GM19467 (cell line): ENCODE results near the gene FKTN.

Experiments
- ATAC-seq: cut with Tn5 transposase; IDR thresholded peaks from one replicate; pipeline ENCODE4 v1.9.1; 2021; ENCODE audit warnings: mild to moderate bottlenecking, moderate library complexity; ENCODE audit not compliant: unreplicated experiment

FKTN gene

DNA sequence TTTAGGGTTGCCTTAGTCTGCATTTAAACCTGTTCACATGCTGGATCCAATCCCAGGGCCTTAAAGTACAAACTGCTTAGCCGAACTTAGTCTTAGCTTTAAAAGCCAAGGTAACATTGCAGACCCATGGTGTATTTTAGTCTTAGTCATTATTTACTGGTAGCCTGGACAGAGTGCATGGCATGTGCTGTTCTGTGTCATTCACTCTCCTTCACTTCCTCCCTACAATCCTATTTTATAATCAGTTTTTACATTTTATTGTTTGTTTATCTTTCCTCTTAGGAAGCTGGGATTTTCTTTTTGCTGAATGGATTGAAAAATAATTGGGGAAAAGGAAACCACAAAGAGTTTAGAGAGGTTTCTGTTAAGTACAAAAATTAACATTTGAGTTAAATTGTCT, 74.9 kb downstream of the FKTN start:
- ATAC-seq: no peak

DNA sequence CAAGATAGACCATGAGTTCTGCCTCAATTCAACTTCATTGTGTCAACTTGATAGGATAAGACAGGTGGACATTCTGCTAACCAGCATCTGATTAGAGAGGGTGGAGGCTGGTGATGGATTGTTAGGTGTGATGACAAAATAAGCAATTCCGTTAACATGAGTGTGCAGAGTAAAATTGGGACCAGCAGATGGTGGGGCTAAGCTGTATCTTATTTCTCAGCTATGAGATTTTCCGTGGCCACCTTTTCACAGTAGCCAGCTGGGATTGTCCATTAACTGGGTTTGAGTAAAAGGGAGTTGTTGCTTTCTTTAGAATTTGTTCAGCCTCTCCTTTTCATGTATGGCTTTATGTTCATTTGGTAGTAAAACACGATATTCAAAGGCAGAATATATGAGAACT, 75.5 kb downstream of the FKTN start:
- no peak for ATAC-seq

DNA sequence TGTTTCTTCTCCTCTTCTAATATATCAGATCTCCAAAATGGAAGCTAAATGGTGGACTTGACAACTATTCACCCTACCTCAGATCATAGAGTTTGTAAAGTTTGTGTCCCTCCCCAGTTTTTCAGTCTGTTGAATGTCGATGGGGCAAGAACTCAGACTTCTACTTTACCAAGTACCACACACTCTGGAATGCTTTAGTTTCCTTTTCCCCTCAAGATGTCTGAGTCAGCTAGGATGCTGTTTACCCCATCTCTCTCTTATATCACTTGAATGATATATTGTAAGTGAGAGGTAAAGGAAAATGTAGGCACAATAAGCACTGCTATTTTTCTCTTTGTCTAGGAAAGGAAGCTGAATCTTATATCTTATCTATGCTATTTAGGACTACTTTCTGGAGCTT, 78.4 kb downstream of the FKTN start:
- ATAC-seq: no peak

DNA sequence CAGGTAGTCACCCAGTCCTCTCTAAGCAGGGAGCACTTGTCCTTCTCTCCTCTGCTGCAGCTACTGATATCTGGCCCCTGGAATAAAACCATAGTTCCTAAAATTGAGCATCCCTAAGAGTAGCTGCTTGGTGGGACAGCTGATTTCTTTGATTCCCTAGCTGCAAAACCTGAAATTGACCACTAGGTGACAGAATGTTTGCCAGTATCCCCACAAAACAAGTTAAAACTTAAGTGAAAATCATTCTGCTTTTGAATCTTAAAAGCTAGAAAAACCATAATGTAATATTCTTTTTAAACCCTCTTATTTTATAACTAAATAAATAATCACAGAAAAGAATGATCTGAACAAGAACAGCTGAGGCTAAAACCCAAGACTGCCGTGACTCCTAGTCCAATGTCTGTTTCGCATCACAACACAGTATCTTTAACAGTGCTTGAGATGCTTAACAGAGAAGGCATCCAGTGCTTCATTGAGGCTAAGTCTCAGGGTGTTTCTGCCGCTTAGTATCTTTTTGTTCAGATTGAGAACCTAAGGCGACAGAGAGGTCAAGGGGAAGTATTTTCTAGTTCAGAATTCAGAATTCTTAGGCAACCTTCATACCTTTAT, 80.0 kb downstream of the FKTN start:
- ATAC-seq: no peak

DNA sequence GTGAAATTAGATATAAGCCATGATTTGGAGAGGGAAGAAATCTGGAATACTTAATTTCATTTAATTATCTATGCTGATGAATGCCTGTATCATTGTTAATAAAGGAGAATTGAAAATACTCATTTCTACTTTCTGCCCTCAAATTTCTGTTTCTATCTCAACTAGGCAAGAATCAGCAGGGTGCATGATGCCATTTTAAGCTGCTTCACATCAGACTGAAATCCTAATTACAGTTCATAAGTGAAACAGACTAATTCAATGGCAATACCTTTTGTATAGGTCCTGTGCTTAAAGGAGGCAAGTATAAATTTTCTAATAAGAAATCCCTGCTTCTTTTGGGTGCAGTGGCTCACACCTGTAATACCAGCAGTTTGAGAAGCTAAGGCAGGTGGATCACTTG, 82.0 kb downstream of the FKTN start:
- ATAC-seq: no peak

DNA sequence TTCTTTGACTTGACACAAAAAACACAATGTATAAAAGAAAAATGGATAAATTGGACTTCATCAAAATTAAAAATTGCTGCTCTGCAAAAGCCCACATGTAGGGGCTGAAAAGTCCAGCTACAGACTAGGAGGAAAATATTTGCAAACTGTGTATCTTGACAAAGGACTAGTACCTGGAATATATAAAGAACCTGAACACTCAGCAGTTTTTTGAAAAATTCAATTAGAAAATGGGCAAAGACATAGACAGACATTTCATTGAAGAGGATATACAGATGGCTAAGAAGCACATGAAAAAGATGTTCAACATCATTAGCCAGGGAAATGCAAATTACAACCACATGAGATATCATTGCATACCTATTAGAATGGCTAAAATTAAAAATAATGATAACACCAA, 85.9 kb downstream of the FKTN start:
- no peak for ATAC-seq

DNA sequence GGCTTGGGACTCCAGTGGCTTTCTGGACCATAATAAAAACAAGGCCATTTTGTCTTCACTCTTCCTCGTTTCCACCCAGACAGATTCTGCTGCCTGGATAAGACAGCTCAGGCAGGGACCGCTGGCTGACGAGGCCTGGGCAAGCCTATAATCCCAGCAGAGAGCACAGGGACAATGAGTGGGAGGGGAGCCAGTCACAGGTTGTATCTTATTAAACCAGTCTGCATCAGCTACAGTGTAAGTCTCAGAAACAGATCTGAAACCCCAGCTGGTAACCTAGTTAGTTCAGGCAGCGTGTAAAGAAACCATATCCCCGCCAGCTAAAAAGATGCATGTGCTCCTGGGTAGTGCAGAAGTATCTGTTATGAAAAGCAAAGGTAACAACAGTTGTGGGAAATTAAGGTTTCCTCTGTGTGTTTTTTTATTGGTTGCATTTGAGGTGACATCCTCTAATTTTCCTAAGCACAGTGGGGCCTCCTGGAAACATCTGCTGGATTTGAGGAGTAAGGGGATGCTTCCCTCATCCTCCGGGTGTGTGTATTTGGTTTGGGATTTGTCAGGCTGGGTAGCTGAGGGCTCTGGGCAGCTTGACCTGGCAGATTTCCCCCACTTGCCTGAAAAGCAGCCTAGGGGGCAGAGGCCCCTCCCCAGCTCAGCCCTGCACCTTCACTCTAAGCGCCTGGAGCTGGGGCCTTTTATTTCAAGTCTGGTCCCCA, 89.1 kb downstream of the FKTN start:
- ATAC-seq: no peak

DNA sequence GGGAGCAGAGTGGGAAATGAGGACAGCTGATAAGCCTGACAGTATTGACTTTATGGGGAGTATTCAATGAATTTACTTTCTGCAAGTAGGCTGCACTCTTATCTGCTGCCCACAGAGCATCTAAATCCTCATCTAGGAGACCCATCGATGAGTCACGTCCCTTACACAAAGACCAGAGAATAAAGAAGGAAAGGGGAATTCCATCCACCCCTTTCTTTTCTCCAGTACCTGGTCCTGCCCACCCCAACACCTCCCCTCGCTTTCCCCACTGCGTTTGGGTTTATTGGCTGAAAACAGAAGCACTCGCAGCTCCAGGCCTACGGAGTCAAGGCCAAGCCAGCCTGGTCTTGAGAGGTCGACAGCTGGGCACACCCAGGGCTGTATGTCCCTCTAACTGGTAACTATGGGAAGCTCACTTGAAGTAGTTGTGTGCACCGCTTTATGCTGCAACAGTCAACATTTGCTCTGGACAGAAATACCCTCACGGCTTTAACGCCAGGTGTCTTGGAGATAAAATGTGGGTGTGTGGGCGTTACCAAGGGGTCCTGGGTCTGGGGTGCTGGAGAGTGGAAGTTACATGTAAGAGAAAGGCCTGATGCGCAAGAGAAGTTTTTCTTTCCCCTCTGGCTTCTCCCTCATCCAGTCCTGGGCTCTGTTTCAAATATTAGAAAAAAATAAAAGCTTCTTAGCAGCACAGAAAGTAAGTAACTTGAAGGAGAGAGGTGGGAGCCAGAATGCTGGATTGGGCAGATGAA, 89.8 kb downstream of the FKTN start:
- ATAC-seq: no peak

DNA sequence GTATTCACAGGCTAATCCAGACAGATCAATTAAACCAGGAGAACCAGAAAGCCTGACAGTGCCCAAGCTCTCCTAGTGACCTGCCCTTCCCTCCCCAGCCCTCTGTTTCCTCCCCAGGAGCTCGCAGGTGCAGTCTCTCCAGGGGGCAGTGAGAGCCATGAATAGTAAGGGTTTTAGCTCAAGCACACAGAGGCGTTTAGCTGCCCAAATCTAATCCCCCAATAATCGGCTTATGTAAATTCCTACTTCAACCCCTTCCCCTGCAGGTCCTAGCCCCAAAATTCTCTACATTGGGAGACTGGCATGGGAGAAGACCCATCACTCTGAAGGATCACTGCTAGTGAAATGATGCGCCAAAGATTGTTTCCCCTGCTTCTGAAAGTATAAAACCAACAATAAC, 93.9 kb downstream of the FKTN start:
- no peak for ATAC-seq

DNA sequence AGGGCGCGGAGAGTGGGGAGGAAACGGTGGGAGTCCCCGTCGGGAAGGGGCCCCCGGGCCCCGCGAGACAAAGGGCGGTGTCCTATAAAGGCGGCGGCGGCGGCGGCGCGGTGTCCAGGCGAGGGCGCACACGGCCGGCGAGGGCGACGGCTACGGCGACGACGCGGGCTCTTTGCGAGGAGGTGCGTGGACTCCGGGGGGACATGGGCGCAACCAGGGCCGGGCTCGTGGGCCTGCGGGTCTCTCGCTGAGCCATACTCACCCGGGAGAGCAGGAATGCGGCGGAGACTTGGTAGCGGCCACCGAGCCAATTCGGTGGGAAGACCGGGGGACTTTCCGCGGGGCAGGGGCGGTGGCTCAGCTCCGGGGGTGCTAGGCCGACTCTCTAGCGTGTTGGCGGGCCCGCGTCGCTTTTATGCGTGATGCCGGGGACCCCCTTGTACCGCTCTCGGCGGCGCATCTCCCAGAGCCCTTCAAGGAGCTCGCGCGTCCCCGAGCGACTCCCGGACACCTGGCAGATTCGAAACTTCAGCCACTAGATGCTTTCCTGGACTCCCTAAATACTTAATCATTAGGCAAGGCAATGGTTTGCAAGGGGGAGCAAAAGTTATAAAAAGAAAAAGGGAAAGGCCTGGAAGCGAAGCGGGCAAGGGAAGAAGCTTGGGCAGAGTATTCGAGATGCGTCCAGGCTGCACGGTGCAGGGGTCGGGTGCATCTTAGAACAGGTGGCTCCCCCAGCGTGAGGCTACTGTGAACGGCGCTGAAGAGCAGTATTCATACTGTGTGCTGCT, 98.4 kb downstream of the FKTN start:
- ATAC-seq: peak; percentile 51

DNA sequence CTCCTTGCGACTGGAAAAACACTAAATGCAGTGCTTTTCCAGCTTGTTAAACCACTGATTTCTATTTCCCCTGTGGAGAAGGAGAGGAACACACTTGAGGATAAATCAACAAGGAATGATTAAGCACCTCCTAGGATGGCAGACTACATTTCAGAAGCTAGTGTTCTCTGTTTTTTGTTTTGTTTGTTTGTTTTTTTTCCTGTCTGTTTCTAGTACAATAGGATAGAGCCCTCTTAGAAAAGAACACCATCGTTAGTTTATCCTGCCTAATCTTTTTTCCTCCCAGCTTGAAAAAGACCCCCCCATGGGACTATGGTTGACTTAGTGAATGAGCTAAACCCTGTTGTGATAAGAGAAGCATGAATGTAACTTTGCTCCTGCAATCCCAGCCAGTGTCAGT, 100.4 kb downstream of the FKTN start:
- ATAC-seq: no peak

DNA sequence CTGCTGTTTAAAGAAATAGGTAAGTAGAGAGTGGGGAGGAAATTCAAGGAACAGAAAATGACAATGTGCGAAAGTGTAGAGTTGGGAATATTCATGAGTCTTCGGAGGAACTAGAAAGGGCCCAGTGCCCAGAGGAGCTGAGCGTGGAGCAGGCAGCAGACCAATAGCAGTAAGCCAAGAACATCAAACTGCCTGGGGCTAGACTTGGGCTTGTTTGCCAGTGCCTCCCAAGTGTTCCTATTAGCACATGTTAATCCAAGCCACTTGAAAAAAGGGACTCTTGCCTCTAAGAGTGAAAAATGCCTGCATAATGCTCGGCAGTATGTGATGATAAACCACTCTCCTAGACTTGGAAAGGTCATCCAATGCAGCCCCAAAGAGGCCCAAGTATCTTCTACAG, 103.1 kb downstream of the FKTN start:
- ATAC-seq: no peak

DNA sequence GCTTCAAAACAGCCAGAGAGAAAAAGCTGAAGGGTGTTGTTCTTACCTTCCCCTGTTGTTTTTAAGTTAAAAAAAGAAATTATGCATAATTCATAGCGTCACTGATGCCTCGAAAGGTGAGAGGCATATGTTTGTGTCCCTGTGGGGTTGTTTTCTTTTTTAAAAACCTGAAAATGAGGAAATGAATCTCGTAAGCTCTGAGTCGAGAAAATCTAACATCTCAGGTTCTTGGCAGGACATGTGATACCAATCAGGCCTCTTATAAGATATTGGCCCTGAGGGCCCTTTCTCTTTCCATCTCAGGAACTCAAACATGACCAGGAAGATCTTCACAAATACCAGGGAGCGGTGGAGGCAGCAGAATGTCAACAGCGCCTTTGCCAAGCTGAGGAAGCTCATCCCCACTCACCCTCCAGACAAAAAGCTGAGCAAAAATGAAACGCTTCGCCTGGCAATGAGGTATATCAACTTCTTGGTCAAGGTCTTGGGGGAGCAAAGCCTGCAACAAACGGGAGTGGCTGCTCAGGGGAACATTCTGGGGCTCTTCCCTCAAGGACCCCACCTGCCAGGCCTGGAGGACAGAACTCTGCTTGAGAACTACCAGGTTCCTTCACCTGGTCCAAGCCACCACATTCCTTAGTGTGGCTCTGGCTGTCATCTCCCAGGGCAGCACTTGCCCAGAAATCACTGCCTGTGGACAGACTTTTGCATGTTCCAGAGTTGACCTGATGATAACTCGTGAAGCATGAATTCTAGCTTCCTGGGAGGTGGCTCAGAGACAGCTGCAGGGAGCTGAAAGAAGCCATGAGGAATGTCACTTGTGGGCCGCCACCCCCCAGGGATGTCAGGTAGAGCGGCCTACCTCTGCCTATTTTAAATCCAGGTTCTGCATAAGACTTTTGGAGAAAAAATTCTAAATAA, 104.5 kb downstream of the FKTN start, which contains the start of gene TAL2:
Gene TAL2 (plus strand): TSS at position 274 of the 921 bp plus-strand sequence. CDS start 40 bp downstream, at position 314.
- peak; percentile 89 for ATAC-seq

DNA sequence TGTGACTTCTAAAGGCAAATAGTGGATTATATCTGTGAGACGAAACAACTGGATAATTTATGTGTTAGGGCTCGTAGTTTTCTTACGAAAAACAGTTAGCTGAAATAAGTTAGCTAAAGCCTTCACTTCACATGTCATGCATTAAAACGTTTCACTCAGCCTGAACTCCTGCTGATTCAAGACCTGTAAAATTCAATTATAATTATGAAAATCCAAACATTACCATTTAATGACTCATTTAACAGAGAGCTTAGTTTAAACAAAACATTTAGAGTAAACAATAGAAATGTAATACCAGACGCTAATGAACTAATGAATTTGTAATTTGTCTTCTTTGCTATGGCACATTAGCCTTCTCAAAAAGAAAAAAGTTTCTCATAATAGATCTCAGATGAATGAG, 106.0 kb downstream of the FKTN start:
- ATAC-seq: no peak

DNA sequence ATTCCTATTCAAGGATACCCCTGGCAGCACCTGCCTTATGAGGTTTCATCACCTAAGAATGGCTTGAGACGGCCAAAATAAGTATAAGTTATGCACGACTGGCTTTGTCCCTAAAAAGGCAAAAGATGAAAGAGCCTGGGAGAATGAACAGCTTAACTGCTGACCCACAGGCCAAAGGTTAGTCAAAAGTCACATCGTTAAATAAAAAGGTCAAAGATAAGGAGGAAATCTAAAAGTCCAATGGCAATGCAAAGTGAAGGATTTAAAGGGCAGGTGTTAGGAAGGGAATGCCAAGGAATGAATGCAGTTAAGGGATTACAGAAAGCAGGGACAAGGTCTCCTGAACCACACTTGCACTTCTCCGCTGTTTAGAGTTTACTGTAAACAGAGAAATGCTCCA, 109.9 kb downstream of the FKTN start:
- no peak for ATAC-seq

DNA sequence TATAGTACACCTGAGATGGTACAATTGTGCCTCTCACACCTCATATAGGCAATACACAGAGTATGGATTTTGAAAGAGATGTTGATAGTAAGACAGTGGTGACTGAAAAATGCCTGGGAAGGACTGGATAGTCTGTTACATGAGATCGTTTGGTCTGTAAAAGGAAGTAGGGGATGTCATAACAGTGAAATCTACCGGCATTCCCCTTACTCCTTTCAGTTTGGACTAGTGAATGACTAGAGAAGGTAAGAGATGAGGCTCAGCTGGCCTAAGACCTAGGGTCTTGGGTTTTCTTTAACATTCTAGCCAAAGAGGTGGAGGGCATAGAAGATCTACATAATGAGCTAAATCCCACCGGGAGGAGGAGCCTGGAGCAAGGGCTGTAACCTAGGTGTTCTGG, 112.4 kb downstream of the FKTN start:
- no peak for ATAC-seq

DNA sequence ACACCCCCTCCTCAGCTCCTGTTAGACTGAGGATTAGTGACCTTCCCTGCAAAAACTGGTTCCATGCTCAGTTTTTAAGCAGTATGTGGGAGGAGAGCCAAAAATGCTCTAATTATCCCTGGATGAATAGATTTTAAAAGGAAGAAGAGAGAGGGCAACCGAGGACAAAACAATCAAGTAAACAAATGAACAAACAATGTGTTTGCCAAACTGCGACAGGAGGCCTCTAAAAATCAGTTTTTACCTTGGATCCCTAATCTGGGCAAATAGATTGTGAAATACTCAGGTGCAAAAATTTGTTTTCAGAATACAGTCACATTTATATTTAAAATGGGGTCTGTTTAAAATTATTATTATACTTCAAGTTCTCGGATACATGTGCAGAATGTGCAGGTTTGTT, 112.8 kb downstream of the FKTN start:
- ATAC-seq: no peak

DNA sequence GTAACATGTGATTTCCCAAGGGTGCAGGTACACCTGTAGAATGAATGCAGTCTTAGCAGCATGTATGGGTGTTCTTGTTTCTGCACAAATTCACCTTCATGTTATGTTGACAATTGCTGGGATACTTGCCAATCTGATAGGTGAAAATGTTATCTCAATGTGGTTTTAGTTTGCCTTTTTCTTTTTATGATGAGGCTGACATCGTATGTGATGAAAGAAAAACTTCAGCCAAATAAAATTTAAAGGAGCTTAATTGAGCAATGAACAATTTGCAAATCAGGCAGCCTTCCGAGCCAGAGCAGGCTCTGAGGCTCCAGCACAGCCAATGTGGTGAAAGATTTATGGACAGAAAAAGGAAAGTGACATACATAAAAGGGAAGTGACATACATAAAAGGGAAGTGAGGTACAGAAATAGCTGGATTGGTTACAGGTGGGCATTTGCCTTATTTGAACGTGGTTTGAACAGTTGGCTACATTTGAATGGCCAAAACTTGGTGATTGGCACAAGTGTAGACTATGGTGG, 114.8 kb downstream of the FKTN start:
- no peak for ATAC-seq

DNA sequence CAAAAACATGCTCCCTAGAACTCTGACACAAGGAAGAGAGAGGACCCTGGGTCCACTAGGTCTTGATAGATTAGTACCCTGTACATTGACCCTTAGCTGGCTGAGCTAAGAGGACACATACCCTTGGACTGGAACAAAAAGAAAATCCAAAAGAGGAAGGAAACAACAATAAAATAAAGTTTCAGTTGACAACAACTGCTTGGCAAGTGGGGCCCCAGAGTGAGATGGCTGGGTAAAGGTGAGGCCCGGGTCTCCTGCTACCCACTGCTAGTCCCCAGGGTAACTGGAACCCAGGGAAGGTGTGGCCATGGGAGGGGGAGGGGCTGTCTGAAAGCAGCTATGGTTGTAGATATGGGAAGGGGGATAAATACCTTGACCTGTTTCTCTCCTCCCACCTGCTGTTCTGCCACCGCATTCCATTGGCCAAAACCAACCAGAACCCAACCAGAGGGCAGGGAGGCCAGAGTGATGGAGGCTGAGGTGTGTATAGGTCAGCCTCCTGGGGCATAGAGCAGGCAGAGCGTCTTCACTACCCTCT, 116.0 kb downstream of the FKTN start:
- no peak for ATAC-seq
